Measurements from ENCODE around the gene MIPEP. TPM values are rescaled to one million over a fixed set of nuclear protein-coding genes. Genes with fewer than 3 reads are reported as not detected.

MIPEP gene
- total RNA-seq, 1 donor from 2014 or later = 19.6 TPM

- no peaks in the 10 kb centered on the region for H3K27me3 Mint-ChIP-seq (ENCODE audit: low read depth)
- peaks cover 2% of the 10 kb centered on the region for H3K9me3 Mint-ChIP-seq
- H3K4me3 Mint-ChIP-seq = no peak overlapping the region
Observed at GRCh38 chr13:23725922-23726321, 163.3 kb downstream of the MIPEP start.

GRCh38 chr13:23724196-23724970 lies 164.8 kb downstream of the MIPEP start:
- no peak overlapping the region for H3K4me3 Mint-ChIP-seq
- DNase-seq (ENCODE audit: low read depth, low spot score) = no peak
- H3K27ac Mint-ChIP-seq (ENCODE audit: unreplicated experiment) = no peak overlapping the region
- peaks cover 2% of the 10 kb centered on the region for H3K9me3 Mint-ChIP-seq
- no peak for TF ChIP-seq CTCF (conservative IDR thresholded peaks at IDR 0.05)
- no peaks in the 10 kb centered on the region for H3K27me3 Mint-ChIP-seq (ENCODE audit: low read depth)
- peaks cover 31% of the 10 kb centered on the region for H3K4me1 Mint-ChIP-seq
- H3K36me3 Mint-ChIP-seq (ENCODE audit: low read depth) = no peaks in the 10 kb centered on the region

More at GRCh38 chr13:23725922-23726321, 163.3 kb downstream of the MIPEP start:
- no peak for TF ChIP-seq CTCF (conservative IDR thresholded peaks at IDR 0.05)
- Mint-ChIP-seq H3K4me1 (peaks cover 35% of the 10 kb centered on the region), H3K36me3 (ENCODE audit: low read depth) (no peaks in the 10 kb centered on the region), H3K27ac (ENCODE audit: unreplicated experiment) (no peak overlapping the region)
- DNase-seq (ENCODE audit: low read depth, low spot score) = no peak

DNA sequence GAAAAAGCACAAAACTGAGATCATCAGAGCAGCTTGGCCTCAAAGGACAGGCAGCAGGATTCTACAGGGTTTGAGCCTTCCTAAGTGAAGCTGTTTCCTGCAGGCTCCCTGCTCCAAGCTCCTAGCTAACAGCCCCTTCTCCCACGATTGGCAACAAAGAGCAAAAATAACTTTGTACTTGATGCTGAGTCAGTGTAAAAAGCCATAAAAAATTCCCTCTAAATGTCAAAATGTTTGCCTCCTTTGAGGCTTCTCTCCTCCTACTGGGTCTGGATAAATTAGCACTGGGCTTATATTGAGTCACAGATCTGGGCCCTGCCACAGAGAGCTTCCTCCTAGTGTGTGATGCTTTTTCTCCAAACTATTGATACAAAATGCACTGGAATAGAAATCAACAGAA lies 165.7 kb downstream of the MIPEP start:
- no peaks in the 10 kb centered on the region for H3K27me3 Mint-ChIP-seq (ENCODE audit: low read depth)
- H3K4me3 Mint-ChIP-seq = no peak overlapping the region
- no peak for DNase-seq (ENCODE audit: low read depth, low spot score)
- H3K9me3 Mint-ChIP-seq = peaks cover 2% of the 10 kb centered on the region
- H3K27ac Mint-ChIP-seq (ENCODE audit: unreplicated experiment) = peak overlapping the region; percentile 70
- peaks cover 31% of the 10 kb centered on the region for H3K4me1 Mint-ChIP-seq
- H3K36me3 Mint-ChIP-seq (ENCODE audit: low read depth) = no peaks in the 10 kb centered on the region
- no peak for TF ChIP-seq CTCF (conservative IDR thresholded peaks at IDR 0.05)

- no peak for TF ChIP-seq CTCF (conservative IDR thresholded peaks at IDR 0.05)
- H3K36me3 Mint-ChIP-seq (ENCODE audit: low read depth) = no peaks in the 10 kb centered on the region
- DNase-seq (ENCODE audit: low read depth, low spot score) = no peak
- peak overlapping the region; percentile 0 for H3K27ac Mint-ChIP-seq (ENCODE audit: unreplicated experiment)
- no peaks in the 10 kb centered on the region for H3K27me3 Mint-ChIP-seq (ENCODE audit: low read depth)
- peaks cover 2% of the 10 kb centered on the region for H3K9me3 Mint-ChIP-seq
- H3K4me3 Mint-ChIP-seq = no peak overlapping the region
- H3K4me1 Mint-ChIP-seq = peaks cover 31% of the 10 kb centered on the region
Observed at GRCh38 chr13:23722726-23723453, 166.3 kb downstream of the MIPEP start.

GRCh38 chr13:23718996-23719395 lies 170.2 kb downstream of the MIPEP start:
- DNase-seq (ENCODE audit: low read depth, low spot score) = no peak
- no peak overlapping the region for H3K27ac Mint-ChIP-seq (ENCODE audit: unreplicated experiment)
- peaks cover 2% of the 10 kb centered on the region for H3K9me3 Mint-ChIP-seq
- no peaks in the 10 kb centered on the region for H3K27me3 Mint-ChIP-seq (ENCODE audit: low read depth)
- peaks cover 2% of the 10 kb centered on the region for H3K36me3 Mint-ChIP-seq (ENCODE audit: low read depth)
- H3K4me3 Mint-ChIP-seq = no peak overlapping the region
- peaks cover 23% of the 10 kb centered on the region for H3K4me1 Mint-ChIP-seq
- TF ChIP-seq CTCF (conservative IDR thresholded peaks at IDR 0.05) = no peak
